ENCODE data around the gene SLC24A4.

Gene SLC24A4

DNA sequence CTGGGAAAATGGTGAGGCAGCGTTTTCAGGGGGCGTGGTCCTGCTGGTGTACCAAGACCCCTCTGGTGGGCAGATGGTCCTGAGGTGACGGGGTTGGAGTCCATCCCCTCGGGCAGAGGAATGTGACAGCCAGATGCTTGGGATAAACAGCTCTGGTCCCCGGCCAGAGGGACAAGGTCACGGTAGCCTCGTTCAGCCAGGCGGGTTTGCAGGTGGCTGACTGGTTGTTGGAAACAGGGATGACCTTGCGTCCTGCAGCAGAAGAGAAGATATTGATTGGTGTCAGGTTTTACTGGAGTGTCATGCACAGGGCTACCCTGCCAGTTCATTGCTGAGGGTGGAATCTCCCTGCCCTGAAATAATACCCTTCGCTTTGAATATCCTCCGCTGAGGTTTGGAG is 43.3 kb downstream of the SLC24A4 start:
- Mint-ChIP-seq H3K4me3 (no peak overlapping the region), H3K36me3 (ENCODE audit: low read depth) (no peaks in the 10 kb centered on the region), H3K4me1 (ENCODE audit: low read depth) (no peaks in the 10 kb centered on the region), H3K27ac (no peak overlapping the region), H3K9me3 (no peaks in the 10 kb centered on the region), H3K27me3 (ENCODE audit: low read depth) (peaks cover 10% of the 10 kb centered on the region)
- no peak for DNase-seq (ENCODE audit: low spot score)

DNA sequence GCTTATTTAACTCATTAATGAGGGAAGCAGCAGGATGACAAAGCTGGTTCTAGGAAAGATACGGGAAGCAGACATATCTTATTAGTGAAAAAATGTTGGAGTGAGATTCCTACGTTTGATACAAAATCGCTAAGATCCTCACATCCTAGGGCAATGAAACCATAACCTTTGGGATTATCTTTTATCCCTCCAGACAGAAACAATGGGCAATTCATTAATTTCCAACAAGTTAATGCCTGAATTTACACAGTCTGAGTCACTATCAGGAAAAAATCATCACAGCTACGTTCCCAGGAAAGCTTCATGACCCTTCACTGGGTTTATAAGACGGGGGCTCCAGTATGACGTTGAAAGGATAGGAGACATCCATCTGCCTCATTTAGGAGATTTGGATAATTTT is 45.0 kb downstream of the SLC24A4 start:
- Mint-ChIP-seq H3K36me3 (ENCODE audit: low read depth) (no peaks in the 10 kb centered on the region), H3K4me3 (no peak overlapping the region), H3K27me3 (ENCODE audit: low read depth) (peaks cover 8% of the 10 kb centered on the region), H3K27ac (no peak overlapping the region), H3K9me3 (no peaks in the 10 kb centered on the region), H3K4me1 (ENCODE audit: low read depth) (no peaks in the 10 kb centered on the region)
- no peak for DNase-seq (ENCODE audit: low spot score)

DNA sequence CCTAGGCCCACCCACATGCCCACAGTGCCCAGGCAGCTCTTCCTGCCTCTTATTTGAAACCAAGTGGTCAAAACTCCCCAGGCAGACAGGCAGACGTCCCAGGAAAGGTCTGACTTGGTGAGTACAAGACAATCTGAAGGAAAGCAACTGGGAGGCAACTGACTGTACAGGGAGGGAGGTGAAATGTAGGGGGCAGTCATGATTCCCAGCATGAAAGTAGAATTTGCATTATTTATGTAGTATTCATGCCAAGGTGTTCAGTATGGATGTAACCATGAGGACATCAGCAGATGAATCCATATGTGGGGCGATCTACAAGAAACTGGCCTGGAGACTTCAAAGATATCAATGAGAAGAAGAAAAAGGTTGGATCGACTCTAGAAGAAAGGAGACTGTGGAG is 46.1 kb downstream of the SLC24A4 start:
- peaks cover 8% of the 10 kb centered on the region for H3K27me3 Mint-ChIP-seq (ENCODE audit: low read depth)
- H3K9me3 Mint-ChIP-seq = no peaks in the 10 kb centered on the region
- no peak overlapping the region for H3K27ac Mint-ChIP-seq
- no peak for DNase-seq (ENCODE audit: low spot score)
- H3K36me3 Mint-ChIP-seq (ENCODE audit: low read depth) = no peaks in the 10 kb centered on the region
- H3K4me1 Mint-ChIP-seq (ENCODE audit: low read depth) = no peaks in the 10 kb centered on the region
- no peak overlapping the region for H3K4me3 Mint-ChIP-seq

DNA sequence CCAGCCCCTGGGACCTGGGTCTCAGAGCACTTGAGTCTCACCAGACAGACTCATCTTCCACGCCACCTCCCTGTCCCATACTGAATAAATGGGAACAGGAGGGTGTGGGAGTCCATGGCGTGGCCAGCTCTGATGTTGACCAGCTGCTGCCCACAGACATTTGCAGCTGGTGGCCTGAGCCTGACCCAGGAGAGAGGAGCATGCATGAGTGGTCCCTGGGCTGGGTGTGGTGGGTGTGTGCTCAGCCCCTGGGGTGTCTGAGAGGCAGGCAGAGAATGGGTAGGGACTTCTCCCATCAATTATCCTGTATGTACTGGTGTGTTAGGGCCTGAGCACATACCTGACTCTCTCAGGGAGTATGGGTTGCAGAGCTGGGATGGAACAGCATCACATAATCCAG is 49.3 kb downstream of the SLC24A4 start:
- Mint-ChIP-seq H3K4me3 (no peak overlapping the region), H3K27ac (no peak overlapping the region), H3K9me3 (no peaks in the 10 kb centered on the region), H3K36me3 (ENCODE audit: low read depth) (no peaks in the 10 kb centered on the region), H3K27me3 (ENCODE audit: low read depth) (peaks cover 8% of the 10 kb centered on the region), H3K4me1 (ENCODE audit: low read depth) (no peaks in the 10 kb centered on the region)
- DNase-seq (ENCODE audit: low spot score) = no peak

DNA sequence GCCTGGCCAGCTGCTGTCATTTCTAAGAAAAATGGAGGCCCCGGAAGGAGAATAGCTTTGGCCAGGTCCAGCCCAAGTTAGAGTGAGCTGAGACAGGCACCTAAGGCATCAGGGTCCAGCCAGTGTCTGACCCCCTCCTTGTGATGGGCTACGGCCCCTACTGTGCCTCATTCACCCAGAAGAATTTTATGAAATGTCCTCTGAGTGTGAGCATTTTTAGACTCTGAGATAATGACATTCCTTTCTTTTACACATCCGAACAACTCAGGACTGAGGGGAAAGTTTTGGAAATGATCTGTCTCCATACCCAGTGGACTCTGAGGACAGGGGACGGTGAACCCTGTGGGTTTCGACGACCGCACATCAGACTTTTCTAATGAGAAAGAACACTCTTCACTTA is 50.4 kb downstream of the SLC24A4 start:
- Mint-ChIP-seq H3K36me3 (ENCODE audit: low read depth) (no peaks in the 10 kb centered on the region), H3K4me3 (no peak overlapping the region), H3K27me3 (ENCODE audit: low read depth) (peaks cover 8% of the 10 kb centered on the region), H3K4me1 (ENCODE audit: low read depth) (no peaks in the 10 kb centered on the region), H3K27ac (no peak overlapping the region), H3K9me3 (no peaks in the 10 kb centered on the region)
- no peak for DNase-seq (ENCODE audit: low spot score)

DNA sequence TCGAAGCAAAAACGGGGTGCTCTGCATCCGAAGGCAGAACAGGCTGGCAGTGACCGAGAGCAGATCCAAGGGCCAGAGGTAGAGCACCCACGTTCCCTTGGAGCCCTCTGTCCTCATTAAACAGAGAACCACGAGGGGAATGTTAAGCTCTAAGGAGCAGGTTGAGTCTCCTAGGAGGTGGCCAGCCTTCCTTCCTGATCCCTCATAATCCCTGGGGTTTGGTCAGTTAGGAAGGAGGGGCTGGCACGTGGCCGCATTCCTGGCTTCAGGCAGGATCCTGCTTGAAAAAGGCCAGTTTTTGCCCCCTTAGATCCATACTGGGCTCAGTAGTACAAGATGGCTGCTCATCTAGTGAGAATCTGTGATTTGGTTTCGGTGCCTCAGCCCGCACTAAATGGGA is 57.2 kb downstream of the SLC24A4 start:
- no peaks in the 10 kb centered on the region for H3K9me3 Mint-ChIP-seq
- H3K27ac Mint-ChIP-seq = no peak overlapping the region
- no peaks in the 10 kb centered on the region for H3K4me1 Mint-ChIP-seq (ENCODE audit: low read depth)
- no peak for DNase-seq (ENCODE audit: low spot score)
- no peaks in the 10 kb centered on the region for H3K36me3 Mint-ChIP-seq (ENCODE audit: low read depth)
- no peak overlapping the region for H3K4me3 Mint-ChIP-seq
- H3K27me3 Mint-ChIP-seq (ENCODE audit: low read depth) = no peaks in the 10 kb centered on the region

DNA sequence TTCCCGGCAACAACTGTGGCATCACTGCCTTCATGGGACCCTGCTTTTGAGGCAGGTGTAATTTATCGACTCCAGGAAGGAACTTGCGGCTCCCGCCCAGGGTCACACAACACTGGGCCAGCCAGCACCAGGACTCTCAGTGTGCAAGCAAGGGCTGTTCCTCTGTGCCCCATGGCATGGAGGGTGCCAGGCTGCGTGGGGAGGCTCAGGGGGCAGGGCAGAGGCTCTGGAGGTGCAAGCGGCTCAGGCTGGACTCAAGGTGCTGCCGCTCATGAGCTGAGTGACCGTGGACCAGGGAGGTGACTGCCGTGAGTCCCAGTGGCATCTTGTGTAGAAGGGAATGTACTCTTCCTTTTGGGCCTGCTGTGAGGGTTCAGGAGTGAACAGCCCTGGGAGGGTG is 57.6 kb downstream of the SLC24A4 start:
- Mint-ChIP-seq H3K9me3 (no peaks in the 10 kb centered on the region), H3K36me3 (ENCODE audit: low read depth) (no peaks in the 10 kb centered on the region), H3K4me3 (no peak overlapping the region), H3K27me3 (ENCODE audit: low read depth) (no peaks in the 10 kb centered on the region), H3K4me1 (ENCODE audit: low read depth) (no peaks in the 10 kb centered on the region), H3K27ac (no peak overlapping the region)
- no peak for DNase-seq (ENCODE audit: low spot score)

DNA sequence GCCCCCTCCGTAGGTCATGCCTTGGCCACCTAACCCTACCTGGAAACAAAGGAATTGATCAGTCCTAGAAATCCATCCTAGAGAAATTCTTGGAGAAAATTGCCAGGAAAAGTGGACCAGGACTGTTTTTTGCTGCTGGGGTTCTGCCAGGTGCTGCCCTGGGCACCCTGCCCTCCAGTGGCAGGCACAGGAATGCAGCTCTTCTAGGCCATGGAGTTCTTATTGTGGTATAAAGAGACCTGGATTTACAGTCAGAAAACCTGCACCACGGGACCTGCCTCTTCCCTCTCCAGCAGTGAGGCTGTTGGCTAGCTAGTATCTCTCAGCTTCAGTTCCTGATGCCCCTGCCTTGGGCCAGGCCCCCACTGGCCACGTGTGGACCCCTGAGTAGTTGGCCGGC is 59.7 kb downstream of the SLC24A4 start:
- Mint-ChIP-seq H3K36me3 (ENCODE audit: low read depth) (no peaks in the 10 kb centered on the region), H3K4me1 (ENCODE audit: low read depth) (no peaks in the 10 kb centered on the region), H3K27me3 (ENCODE audit: low read depth) (no peaks in the 10 kb centered on the region), H3K27ac (no peak overlapping the region), H3K9me3 (no peaks in the 10 kb centered on the region), H3K4me3 (no peak overlapping the region)
- no peak for DNase-seq (ENCODE audit: low spot score)

DNA sequence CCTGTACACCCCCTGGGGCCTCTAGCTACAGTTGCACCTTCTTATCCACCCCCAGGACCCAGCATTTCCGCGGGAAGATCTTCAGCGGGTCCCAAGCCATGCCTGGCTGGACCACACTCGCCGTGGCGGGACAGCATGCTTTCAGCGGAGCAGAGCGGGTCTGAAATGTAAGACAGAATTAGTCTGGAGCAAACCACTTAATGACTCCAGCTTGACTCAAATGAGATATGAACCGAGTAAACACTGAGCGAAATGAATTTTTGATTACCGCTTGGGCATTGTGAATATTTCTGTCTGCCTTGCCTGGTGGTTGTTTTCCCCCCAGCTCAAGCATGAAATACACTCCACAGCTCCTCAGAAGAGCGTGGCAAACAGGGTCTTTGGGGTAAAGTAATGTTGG is 60.8 kb downstream of the SLC24A4 start:
- no peaks in the 10 kb centered on the region for H3K36me3 Mint-ChIP-seq (ENCODE audit: low read depth)
- H3K27ac Mint-ChIP-seq = no peak overlapping the region

DNA sequence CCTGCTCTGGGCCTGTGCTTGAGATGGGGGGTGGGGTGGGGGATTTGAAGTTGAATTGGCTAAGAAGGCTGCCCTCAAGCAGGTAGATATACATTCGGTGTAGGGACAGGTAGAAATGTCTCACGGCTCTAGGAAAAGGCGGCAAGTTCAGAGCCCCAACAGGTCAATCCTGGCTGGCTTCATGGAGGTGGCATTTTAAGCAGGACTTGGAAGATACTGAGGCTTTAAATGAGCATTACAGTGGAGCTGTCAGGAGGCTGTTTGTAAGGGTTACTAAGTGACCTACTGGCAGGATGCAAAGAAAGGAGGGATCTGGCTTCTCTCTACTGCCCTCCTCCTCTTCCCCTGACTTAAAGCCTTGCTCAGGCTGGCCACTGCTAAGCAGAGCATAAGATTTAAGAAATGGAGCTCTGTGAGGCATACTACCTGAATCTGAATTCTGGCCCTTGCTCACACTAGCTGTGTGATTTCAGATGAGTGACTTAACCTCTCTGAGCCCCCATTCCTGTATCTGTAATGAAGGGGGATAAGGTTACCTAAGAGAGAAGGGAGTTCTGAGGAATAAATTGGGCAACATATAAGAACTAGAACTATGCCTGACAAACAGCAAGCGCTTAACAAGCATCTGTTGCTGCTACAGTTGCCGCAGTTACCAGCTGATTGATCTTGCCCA is 61.6 kb downstream of the SLC24A4 start:
- Mint-ChIP-seq H3K4me1 (ENCODE audit: low read depth) (no peaks in the 10 kb centered on the region), H3K27ac (no peak overlapping the region), H3K4me3 (no peak overlapping the region), H3K27me3 (ENCODE audit: low read depth) (no peaks in the 10 kb centered on the region), H3K9me3 (no peaks in the 10 kb centered on the region), H3K36me3 (ENCODE audit: low read depth) (no peaks in the 10 kb centered on the region)
- no peak for DNase-seq (ENCODE audit: low spot score)

More for the DNA sequence above, 60.8 kb downstream of the SLC24A4 start:
- H3K9me3 Mint-ChIP-seq = no peaks in the 10 kb centered on the region
- H3K4me1 Mint-ChIP-seq (ENCODE audit: low read depth) = no peaks in the 10 kb centered on the region
- DNase-seq (ENCODE audit: low spot score) = no peak
- H3K4me3 Mint-ChIP-seq = no peak overlapping the region
- no peaks in the 10 kb centered on the region for H3K27me3 Mint-ChIP-seq (ENCODE audit: low read depth)

DNA sequence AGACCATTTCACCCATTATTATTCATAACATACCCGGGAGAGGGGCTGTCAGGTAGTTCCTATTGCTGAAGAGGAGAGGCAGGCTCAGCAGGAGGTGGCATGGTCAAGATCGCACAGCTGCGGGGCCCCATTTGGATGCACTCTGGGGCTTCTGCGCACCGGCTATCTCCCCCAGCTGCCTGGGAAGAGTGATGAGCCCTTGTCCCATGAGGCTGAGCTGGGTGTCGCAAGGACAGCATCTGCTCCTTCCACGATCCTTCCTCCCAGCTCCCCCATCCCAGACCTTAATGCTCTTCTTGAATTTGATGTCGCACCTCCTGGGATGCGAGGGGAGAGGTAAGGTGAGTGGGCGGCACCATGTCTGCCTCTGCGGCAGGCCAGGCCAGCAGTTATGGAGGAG is 62.6 kb downstream of the SLC24A4 start:
- H3K4me3 Mint-ChIP-seq = no peak overlapping the region
- H3K9me3 Mint-ChIP-seq = no peaks in the 10 kb centered on the region
- no peak overlapping the region for H3K27ac Mint-ChIP-seq
- DNase-seq (ENCODE audit: low spot score) = no peak
- H3K27me3 Mint-ChIP-seq (ENCODE audit: low read depth) = no peaks in the 10 kb centered on the region
- no peaks in the 10 kb centered on the region for H3K4me1 Mint-ChIP-seq (ENCODE audit: low read depth)
- H3K36me3 Mint-ChIP-seq (ENCODE audit: low read depth) = no peaks in the 10 kb centered on the region

DNA sequence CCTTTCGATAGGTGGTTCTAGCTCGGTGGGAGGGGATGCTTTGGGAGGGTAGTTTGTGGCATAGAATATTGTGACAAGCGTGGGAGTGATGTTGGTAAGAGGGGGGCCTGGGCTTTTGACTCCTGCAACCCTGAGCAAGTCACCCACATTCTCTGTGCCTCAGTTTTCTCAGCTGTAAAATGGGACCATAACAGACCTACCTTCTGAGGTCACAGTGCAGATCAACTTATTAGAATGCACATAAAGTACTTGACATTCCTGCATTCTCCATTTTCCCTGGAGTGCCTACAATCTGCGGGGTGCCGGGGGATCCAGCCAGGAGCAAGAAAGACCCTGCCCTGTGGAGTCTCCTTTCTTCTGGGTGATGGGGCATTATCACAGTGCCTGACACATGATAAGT is 63.2 kb downstream of the SLC24A4 start:
- no peaks in the 10 kb centered on the region for H3K9me3 Mint-ChIP-seq

DNA sequence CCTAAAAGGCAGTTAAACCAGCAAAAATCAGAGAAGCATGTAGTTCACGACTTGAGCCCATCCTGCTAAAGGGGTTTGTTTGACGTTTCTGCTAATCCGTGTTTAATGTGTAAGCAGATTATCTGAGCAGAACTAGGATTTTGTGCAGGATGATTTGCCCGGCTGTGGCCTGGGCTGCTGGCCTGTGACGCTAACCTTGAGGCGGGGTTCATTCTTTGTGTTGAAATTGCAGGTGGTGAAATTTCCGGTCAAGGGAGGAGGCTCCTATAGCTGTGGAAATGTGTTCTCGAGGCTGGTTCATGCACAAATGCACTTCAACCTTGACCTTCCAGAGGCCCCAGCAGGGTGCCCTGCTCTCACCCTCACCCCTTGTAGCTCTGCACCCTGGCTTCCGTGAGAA is 63.7 kb downstream of the SLC24A4 start:
- no peaks in the 10 kb centered on the region for H3K4me1 Mint-ChIP-seq (ENCODE audit: low read depth)
- H3K36me3 Mint-ChIP-seq (ENCODE audit: low read depth) = no peaks in the 10 kb centered on the region
- H3K27me3 Mint-ChIP-seq (ENCODE audit: low read depth) = no peaks in the 10 kb centered on the region
- no peak overlapping the region for H3K4me3 Mint-ChIP-seq
- no peak overlapping the region for H3K27ac Mint-ChIP-seq
- H3K9me3 Mint-ChIP-seq = no peaks in the 10 kb centered on the region
- DNase-seq (ENCODE audit: low spot score) = no peak

More for the DNA sequence above, 63.2 kb downstream of the SLC24A4 start:
- Mint-ChIP-seq H3K4me3 (no peak overlapping the region), H3K4me1 (ENCODE audit: low read depth) (no peaks in the 10 kb centered on the region), H3K36me3 (ENCODE audit: low read depth) (no peaks in the 10 kb centered on the region), H3K27me3 (ENCODE audit: low read depth) (no peaks in the 10 kb centered on the region), H3K27ac (no peak overlapping the region)
- DNase-seq (ENCODE audit: low spot score) = no peak

DNA sequence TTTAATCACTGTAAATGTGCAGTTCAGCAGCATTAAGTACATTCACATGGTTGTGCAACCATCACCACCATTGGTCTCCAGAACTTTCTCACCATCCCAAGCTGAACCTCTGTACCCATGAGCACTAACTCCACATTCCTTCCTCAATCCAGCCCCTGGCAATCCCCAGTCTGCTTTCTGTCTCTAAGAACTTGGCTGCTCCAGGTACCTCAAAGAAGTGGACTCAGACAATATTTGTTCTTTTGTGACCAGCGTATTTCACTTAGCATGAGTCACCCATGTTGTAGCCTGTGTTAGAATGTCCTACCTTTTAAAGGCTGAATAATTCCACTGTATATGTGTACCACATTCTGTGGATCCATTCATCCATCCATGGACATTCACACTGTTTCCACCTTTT is 64.6 kb downstream of the SLC24A4 start:
- Mint-ChIP-seq H3K4me3 (no peak overlapping the region), H3K9me3 (no peaks in the 10 kb centered on the region), H3K36me3 (ENCODE audit: low read depth) (no peaks in the 10 kb centered on the region)

DNA sequence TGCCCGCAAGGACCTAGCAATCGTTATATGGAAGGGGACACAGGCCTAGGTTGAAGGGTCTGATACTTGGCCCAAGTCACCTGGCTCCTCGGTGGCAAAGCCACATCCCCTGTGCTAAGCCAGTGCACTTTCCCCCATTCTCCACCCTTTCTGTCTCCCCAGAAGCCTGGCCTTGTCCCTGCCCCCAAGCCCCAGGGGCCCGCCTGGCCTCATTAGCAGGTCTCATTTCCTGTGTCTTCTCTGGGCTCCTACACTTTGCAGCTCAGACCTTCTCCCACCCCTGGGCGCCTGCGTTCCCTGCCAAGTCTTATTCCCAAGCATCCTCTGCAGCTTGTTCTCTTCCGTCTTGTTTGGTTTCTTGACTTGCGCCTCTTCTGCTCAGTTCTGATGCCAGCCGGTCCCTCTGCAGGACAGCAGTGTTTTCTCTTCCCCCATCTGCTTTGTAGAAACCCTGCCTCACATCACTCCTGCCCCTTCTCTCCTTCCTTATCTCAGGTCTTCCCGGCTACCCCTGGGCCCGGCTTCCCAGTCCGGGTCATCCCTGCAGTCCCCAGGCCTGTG is 66.7 kb downstream of the SLC24A4 start:
- Mint-ChIP-seq H3K27ac (no peak overlapping the region), H3K36me3 (ENCODE audit: low read depth) (no peaks in the 10 kb centered on the region), H3K9me3 (no peaks in the 10 kb centered on the region), H3K27me3 (ENCODE audit: low read depth) (no peaks in the 10 kb centered on the region), H3K4me1 (ENCODE audit: low read depth) (no peaks in the 10 kb centered on the region), H3K4me3 (no peak overlapping the region)
- no peak for DNase-seq (ENCODE audit: low spot score)

More for the DNA sequence above, 64.6 kb downstream of the SLC24A4 start:
- DNase-seq (ENCODE audit: low spot score) = no peak
- no peaks in the 10 kb centered on the region for H3K4me1 Mint-ChIP-seq (ENCODE audit: low read depth)
- no peak overlapping the region for H3K27ac Mint-ChIP-seq
- H3K27me3 Mint-ChIP-seq (ENCODE audit: low read depth) = no peaks in the 10 kb centered on the region
